ENCODE results near the gene CPSF4. TPM values are rescaled to one million over a fixed set of nuclear protein-coding genes. Genes with fewer than 3 reads are reported as not detected.
A peak's percentile ranks its signal among the peaks of the same experiment; 100 is the strongest.

CPSF4 gene
- total RNA-seq, 2 donors from 2014 or later = 42.3 to 48.2 TPM

DNA sequence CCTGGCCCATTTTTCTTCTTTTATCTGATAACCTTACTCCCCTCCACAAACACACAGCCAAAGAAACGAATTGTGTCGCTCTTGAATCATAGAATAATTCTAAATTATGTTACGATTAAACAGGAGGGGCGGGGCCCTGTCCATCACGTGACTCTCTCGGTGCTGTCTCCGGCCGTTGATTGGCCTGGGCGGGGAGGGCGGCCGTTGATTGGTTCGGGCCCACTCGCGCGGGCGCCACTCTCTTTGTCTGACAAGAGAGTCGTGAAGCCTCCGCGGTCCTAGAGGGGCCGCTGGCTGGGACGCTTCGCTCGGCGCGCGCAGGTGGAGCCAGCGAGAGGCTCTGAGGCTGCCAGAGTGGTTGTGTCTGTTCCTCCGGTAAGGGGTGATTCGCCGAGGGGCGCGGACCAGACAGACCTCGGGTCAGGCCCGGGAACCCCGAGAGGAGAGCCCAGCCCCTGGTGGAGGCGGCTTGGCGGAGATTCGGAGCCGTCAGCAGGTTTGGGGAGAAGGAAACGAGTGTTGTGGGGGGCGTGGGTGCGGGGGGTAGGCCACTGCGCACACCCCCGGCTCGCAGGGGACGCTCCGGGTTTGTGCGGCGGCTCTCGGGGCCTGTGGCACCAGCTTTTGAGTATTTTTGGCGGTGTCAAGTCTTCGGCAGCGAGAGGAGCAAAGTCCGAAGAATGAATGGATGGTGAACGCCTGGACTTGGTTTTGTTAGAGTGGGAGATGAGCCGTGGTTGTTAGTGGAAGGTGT is 34.0 kb downstream of the CPSF4 start, which contains the start of gene ZNF789:
ZNF789 (plus strand) TSS at position 330 of the 754 bp plus-strand sequence. CDS start 3,567 bp downstream, outside the sequence.
- ATAC-seq (ENCODE audit: insufficient number of reproducible peaks, low FRiP score, low read depth) (peak; percentile 90), DNase-seq (ENCODE audit: low spot score) (peak; percentile 98)
- peak within 1 kb of the TSS; percentile 90 to 91 for H3K27ac ChIP-seq
- peak within 1 kb of the TSS; percentile 92 for H3K4me3 ChIP-seq
- H3K36me3 ChIP-seq = no peaks in the 10 kb centered on the region
- H3K4me1 ChIP-seq (ENCODE audit: control insufficient read depth in 1 of 2, low read depth in 2 of 2) = peaks cover 3 to 11% of the 10 kb centered on the region in 2 donors
- no peak for TF ChIP-seq CTCF (IDR thresholded peaks at IDR 0.05)
- no peaks in the 10 kb centered on the region for H3K9me3 ChIP-seq
- H3K27me3 ChIP-seq (replicated peaks; ENCODE audit: insufficient read depth) = no peaks in the 10 kb centered on the region

DNA sequence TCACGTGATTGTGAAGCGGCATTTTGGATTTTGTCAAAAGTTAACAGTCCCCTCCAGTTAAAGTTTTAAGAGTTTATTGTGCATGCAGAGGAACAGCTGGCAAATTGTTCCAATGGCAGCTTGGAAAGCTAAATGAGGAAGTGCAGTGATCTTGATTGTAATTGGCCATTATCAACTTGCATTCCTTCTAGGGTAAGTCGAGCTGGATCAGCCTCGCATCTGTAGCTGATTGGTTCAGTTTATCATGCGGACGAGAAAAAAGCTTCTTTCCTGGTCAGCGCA is 34.5 kb downstream of the CPSF4 start:
- H3K27ac ChIP-seq = peak overlapping the region in 1 of 2 donors; percentile 91
- no peak for DNase-seq (ENCODE audit: low spot score)

DNA sequence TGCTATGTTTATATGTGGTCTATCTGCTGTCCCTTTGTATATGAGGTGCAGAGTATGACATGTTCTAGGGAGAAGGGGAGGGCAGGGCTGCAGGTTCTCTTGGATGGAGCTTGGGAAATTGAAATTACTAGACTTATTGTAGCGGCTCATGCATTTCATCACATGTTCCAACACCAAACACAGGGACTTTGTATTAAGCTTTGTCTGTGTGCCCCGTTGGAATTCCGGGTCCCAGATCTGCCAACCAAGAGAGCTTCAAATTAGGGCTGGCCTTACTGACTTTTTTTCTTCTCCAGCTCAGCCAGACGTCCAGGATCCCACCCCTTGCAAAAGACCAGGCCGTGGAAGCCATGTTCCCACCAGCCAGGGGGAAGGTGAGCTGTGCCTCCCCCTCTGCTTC is 37.4 kb downstream of the CPSF4 start:
- Histone ChIP-seq H3K4me1 (ENCODE audit: control insufficient read depth in 1 of 2, low read depth in 2 of 2) (peaks cover 3 to 11% of the 10 kb centered on the region in 2 donors), H3K36me3 (no peaks in the 10 kb centered on the region), H3K4me3 (no peak overlapping the region), H3K27ac (no peak overlapping the region), H3K27me3 (replicated peaks; ENCODE audit: insufficient read depth) (no peaks in the 10 kb centered on the region), H3K9me3 (no peaks in the 10 kb centered on the region)
- no peak for DNase-seq (ENCODE audit: low spot score)
- no peak for ATAC-seq (ENCODE audit: insufficient number of reproducible peaks, low FRiP score, low read depth)
- no peak for TF ChIP-seq CTCF (IDR thresholded peaks at IDR 0.05)

More for the DNA sequence above, 34.5 kb downstream of the CPSF4 start:
- H3K27me3 ChIP-seq (replicated peaks; ENCODE audit: insufficient read depth) = no peaks in the 10 kb centered on the region
- H3K9me3 ChIP-seq = no peaks in the 10 kb centered on the region
- H3K4me1 ChIP-seq (ENCODE audit: control insufficient read depth in 1 of 2, low read depth in 2 of 2) = peaks cover 3 to 11% of the 10 kb centered on the region in 2 donors
- peak overlapping the region; percentile 92 for H3K4me3 ChIP-seq
- ATAC-seq (ENCODE audit: insufficient number of reproducible peaks, low FRiP score, low read depth) = no peak
- no peaks in the 10 kb centered on the region for H3K36me3 ChIP-seq
- TF ChIP-seq CTCF (IDR thresholded peaks at IDR 0.05) = no peak

DNA sequence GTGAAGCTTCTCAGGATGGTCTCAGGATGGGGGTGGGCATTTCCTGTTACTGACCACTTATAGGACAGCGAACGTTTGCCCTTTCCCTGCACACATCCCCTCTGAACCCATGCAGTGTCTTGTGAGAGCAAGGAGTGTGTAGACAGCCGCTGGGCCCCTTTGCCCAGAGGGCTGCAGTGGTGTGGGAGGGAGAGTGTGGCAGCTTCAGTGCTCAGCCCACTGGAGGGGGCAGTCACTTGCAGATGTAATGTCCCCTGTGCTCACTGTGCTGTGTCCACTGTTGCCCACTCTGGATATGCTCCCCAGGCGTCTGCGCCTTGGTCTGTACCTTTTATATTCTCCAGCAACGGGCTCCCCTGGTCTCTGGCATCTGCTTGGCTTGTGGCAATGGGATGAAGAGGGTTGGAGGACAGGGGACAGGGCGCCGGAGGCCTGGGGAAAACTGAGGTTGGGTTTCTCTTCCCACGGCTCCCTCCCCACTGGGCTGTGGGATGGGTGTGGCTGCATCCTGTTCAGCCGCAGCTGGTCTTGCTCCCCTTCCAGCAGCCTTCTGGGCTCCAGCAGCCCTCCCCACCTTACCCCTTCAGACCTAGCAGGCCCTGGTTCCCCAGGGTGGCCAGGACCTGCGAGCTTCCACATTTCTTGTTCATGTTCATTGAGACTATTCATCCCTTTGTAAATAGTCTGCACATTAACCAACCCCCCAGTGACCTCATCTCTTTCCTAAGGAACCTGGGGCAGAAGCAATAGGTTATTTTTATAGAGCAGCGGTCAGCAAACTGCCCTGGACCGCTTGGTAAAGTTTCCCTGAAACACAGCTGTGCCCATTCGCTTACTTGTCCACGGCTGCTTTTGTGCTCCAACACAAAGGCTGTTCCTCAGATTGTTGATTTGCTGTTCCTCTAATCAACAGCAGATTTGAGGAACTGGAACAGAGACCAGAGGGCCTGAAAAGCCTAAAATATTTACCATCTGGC is 40.0 kb downstream of the CPSF4 start:
- no peak for TF ChIP-seq CTCF (IDR thresholded peaks at IDR 0.05)
- Histone ChIP-seq H3K4me3 (no peak overlapping the region), H3K27ac (no peak overlapping the region), H3K36me3 (no peaks in the 10 kb centered on the region), H3K4me1 (ENCODE audit: control insufficient read depth in 1 of 2, low read depth in 2 of 2) (peaks cover 2 to 4% of the 10 kb centered on the region in 2 donors), H3K9me3 (no peaks in the 10 kb centered on the region), H3K27me3 (replicated peaks; ENCODE audit: insufficient read depth) (no peaks in the 10 kb centered on the region)
- no peak for DNase-seq (ENCODE audit: low spot score)
- ATAC-seq (ENCODE audit: insufficient number of reproducible peaks, low FRiP score, low read depth) = no peak

DNA sequence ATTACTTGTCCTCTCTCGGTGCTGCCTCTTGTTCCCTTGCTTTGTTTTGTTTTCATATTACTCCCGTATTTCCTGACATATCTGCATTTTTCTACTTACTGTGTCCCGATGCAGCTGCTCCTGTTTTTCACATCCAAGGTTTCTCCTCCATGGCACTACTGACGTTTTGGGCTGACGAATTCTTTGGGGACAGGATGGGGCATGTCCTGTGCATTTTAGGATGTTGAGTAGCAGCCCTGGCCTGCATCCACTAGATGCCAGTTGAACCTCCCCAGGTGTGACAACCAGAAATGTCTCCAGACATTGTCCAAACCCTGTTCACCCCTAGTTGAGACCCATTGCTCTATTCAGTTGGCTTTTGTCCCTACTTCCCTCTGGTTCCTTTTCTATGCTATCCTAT is 46.4 kb downstream of the CPSF4 start:
- DNase-seq (ENCODE audit: low spot score) (no peak), ATAC-seq (ENCODE audit: insufficient number of reproducible peaks, low FRiP score, low read depth) (no peak)
- no peak overlapping the region for H3K27ac ChIP-seq
- no peak for TF ChIP-seq CTCF (IDR thresholded peaks at IDR 0.05)
- H3K36me3 ChIP-seq = no peaks in the 10 kb centered on the region
- no peaks in the 10 kb centered on the region for H3K27me3 ChIP-seq (replicated peaks; ENCODE audit: insufficient read depth)
- no peak overlapping the region for H3K4me3 ChIP-seq
- H3K4me1 ChIP-seq (ENCODE audit: control insufficient read depth in 1 of 2, low read depth in 2 of 2) = no peaks in the 10 kb centered on the region
- no peaks in the 10 kb centered on the region for H3K9me3 ChIP-seq
